ENCODE measurements around the gene MYRIP.

The MYRIP gene

DNA sequence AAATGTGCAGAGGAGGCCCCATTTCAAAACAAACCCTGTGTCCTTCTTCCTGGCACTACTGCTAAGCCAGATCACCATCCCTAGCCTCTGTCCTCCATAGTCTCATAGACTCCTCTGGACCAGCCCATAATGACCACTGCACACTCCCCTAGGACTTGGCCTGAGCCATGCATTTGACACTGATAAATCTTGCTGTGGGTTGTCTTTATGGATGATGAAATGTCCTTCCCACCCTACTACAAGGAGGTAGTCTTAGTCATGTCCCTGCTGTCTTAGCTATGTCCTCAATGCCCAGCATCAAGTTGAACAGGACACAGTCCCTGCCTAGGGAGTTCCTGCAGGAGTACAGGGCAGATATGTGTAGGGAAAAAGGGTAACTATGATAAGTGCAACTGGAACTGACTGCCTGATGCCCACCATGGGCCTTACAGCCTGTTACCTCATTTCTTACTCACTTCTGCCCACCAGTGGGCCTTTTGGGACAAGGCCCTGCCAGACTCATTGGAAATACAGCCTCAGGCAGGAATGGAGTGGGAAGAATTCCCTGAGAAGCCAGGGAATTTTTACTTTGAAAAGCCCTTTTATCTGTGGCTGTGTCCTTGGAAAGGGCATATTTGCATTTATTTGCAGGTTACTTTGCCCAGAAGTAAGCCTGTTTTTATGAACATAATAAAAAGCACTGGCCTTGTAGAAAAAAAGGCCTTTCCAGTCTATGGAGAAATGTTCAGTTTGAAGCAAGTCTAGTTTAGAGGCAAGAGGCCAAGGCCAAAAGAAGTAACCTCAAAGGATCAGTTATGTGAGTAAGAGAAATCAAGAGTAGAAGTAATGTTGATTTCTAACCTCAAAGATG is 300.5 kb downstream of the MYRIP start:
- Histone ChIP-seq H3K36me3 (replicated peaks in 1 of 2; ENCODE audit: control insufficient read depth in 2 of 2, insufficient read depth in 2 of 2, low read length in 2 of 2) (no peaks in the 10 kb centered on the region), H3K18ac (ENCODE audit: low read length) (no peak overlapping the region), H3K23ac (ENCODE audit: low read depth, low read length, poor library complexity) (no peak overlapping the region), H2BK120ac (ENCODE audit: low read depth, low read length) (no peak overlapping the region), H3K27ac (replicated peaks; ENCODE audit: low read length) (no peak overlapping the region), H2BK12ac (ENCODE audit: low read length) (no peak overlapping the region), H3K27me3 (ENCODE audit: control insufficient read depth in 3 of 3, insufficient read depth in 3 of 3, low read depth in 1 of 3, low read length in 3 of 3) (no peaks in the 10 kb centered on the region), H3K4me1 (ENCODE audit: control insufficient read depth in 2 of 2, insufficient read depth in 1 of 2, low read depth in 1 of 2, low read length in 2 of 2) (peaks cover 0 to 1% of the 10 kb centered on the region in 2 donors), H3K4ac (ENCODE audit: low read length) (no peak overlapping the region), H2BK5ac (ENCODE audit: low read length) (no peak overlapping the region), H4K8ac (ENCODE audit: low read depth, low read length) (no peak overlapping the region), H3K79me1 (ENCODE audit: low read depth, low read length) (no peaks in the 10 kb centered on the region), H3K9me3 (replicated peaks in 1 of 2; ENCODE audit: control insufficient read depth in 2 of 2, insufficient read depth in 1 of 2, low read depth in 1 of 2, low read length in 2 of 2) (no peaks in the 10 kb centered on the region), H3K9ac (ENCODE audit: low read depth, low read length, poor library complexity) (no peak overlapping the region), H3K14ac (ENCODE audit: low read length) (no peak overlapping the region), H2BK15ac (ENCODE audit: low read length) (no peak overlapping the region), H2AFZ (ENCODE audit: low read length) (no peak overlapping the region), H3K4me2 (ENCODE audit: insufficient read depth, low read length, poor library complexity, severe bottlenecking) (no peak overlapping the region), H4K91ac (ENCODE audit: low read depth, low read length, poor library complexity) (no peak overlapping the region), H2AK5ac (ENCODE audit: low read depth, low read length) (no peak overlapping the region), H3K4me3 (ENCODE audit: low read length in 2 of 2) (no peak overlapping the region)
- peak; percentile 27 for DNase-seq (ENCODE audit: low spot score)

DNA sequence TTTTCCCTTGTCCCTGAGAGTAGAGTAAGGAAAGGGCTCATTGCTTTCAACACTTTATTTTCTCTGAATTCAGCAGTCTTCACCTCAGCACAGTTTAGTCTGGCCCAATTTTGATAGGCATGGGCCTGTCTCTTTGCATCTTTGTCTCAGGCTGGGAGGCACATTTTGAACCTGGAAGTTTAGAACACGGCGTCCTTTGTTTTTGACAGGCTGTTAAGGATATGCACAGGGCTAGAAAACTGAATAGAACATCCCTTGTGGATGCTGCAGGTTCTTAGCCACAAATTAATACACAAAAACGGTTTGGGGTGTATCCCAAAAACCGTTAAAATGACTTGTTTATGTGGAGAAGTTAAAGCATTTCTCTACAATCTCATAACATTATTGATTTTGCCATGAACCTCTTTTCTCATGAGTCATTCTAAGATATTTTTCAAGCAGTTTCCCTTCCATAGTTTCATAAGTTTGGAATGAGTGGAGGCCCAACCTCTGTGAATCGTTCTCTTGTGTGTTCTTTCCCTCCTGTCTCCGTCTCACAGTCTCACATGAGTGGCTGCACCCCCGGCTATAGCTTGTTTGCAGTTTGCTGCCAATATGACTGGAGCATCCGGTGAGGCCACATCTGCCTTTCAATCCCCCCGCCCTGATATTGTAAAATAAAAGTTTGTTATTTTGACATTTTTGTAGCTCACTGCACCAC is 307.2 kb downstream of the MYRIP start:
- H2BK15ac ChIP-seq (ENCODE audit: low read length), result no peak overlapping the region
- H3K27ac ChIP-seq (replicated peaks; ENCODE audit: low read length), result no peak overlapping the region
- no peak overlapping the region for H3K4me2 ChIP-seq (ENCODE audit: insufficient read depth, low read length, poor library complexity, severe bottlenecking)
- H3K79me1 ChIP-seq (ENCODE audit: low read depth, low read length), result no peaks in the 10 kb centered on the region
- H2BK120ac ChIP-seq (ENCODE audit: low read depth, low read length), result no peak overlapping the region
- H3K18ac ChIP-seq (ENCODE audit: low read length), result no peak overlapping the region
- peaks cover 0 to 12% of the 10 kb centered on the region in 2 donors for H3K4me1 ChIP-seq (ENCODE audit: control insufficient read depth in 2 of 2, insufficient read depth in 1 of 2, low read depth in 1 of 2, low read length in 2 of 2)
- H2BK5ac ChIP-seq (ENCODE audit: low read length), result no peak overlapping the region
- no peak overlapping the region for H3K4me3 ChIP-seq (ENCODE audit: low read length in 2 of 2)
- no peak overlapping the region for H2BK12ac ChIP-seq (ENCODE audit: low read length)
- H2AK5ac ChIP-seq (ENCODE audit: low read depth, low read length), result no peak overlapping the region
- no CpG with 5 or more reads among the region's 9 CpGs for WGBS, 2 donors (ENCODE audit: extremely low coverage in 2 of 2, insufficient read length in 2 of 2, insufficient replicate concordance in 1 of 2)
- no peak overlapping the region for H3K23ac ChIP-seq (ENCODE audit: low read depth, low read length, poor library complexity)
- no peak overlapping the region for H3K9ac ChIP-seq (ENCODE audit: low read depth, low read length, poor library complexity)
- no peaks in the 10 kb centered on the region for H3K36me3 ChIP-seq (replicated peaks in 1 of 2; ENCODE audit: control insufficient read depth in 2 of 2, insufficient read depth in 2 of 2, low read length in 2 of 2)
- H3K14ac ChIP-seq (ENCODE audit: low read length), result no peak overlapping the region
- H3K27me3 ChIP-seq (ENCODE audit: control insufficient read depth in 3 of 3, insufficient read depth in 3 of 3, low read depth in 1 of 3, low read length in 3 of 3), result no peaks in the 10 kb centered on the region
- no peaks in the 10 kb centered on the region for H3K9me3 ChIP-seq (replicated peaks in 1 of 2; ENCODE audit: control insufficient read depth in 2 of 2, insufficient read depth in 1 of 2, low read depth in 1 of 2, low read length in 2 of 2)
- no peak overlapping the region for H4K8ac ChIP-seq (ENCODE audit: low read depth, low read length)
- H4K91ac ChIP-seq (ENCODE audit: low read depth, low read length, poor library complexity), result no peak overlapping the region
- DNase-seq (ENCODE audit: low spot score), result no peak
- no peak overlapping the region for H2AFZ ChIP-seq (ENCODE audit: low read length)
- H3K4ac ChIP-seq (ENCODE audit: low read length), result no peak overlapping the region

DNA sequence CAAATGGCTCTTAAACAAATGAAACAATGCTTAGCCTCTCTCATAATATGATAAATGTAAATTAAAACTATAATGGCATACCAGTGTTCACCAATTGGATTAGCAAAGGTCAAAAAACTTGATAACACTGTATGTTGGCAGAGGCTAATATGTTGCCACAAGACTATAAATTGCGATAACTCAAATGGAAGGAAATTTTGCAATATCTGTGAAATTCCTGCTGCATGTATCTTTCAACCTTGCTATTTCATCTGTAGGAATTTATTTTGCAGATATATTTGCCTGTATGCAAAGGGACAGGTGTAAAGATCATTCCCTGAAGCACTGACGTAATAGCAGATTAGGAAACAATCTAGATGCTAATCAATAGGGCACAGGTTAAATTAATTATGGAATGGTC is 308.7 kb downstream of the MYRIP start:
- H2BK120ac ChIP-seq (ENCODE audit: low read depth, low read length), result no peak overlapping the region
- H3K4me3 ChIP-seq (ENCODE audit: low read length in 2 of 2), result no peak overlapping the region
- no peaks in the 10 kb centered on the region for H3K79me1 ChIP-seq (ENCODE audit: low read depth, low read length)
- no peak overlapping the region for H3K14ac ChIP-seq (ENCODE audit: low read length)
- DNase-seq (ENCODE audit: low spot score), result no peak
- no peak overlapping the region for H3K4ac ChIP-seq (ENCODE audit: low read length)
- H2BK15ac ChIP-seq (ENCODE audit: low read length), result no peak overlapping the region
- H3K27me3 ChIP-seq (ENCODE audit: control insufficient read depth in 3 of 3, insufficient read depth in 3 of 3, low read depth in 1 of 3, low read length in 3 of 3), result no peaks in the 10 kb centered on the region
- peaks cover 0 to 12% of the 10 kb centered on the region in 2 donors for H3K4me1 ChIP-seq (ENCODE audit: control insufficient read depth in 2 of 2, insufficient read depth in 1 of 2, low read depth in 1 of 2, low read length in 2 of 2)
- no peak overlapping the region for H2AFZ ChIP-seq (ENCODE audit: low read length)
- no peaks in the 10 kb centered on the region for H3K36me3 ChIP-seq (replicated peaks in 1 of 2; ENCODE audit: control insufficient read depth in 2 of 2, insufficient read depth in 2 of 2, low read length in 2 of 2)
- no peak overlapping the region for H3K9ac ChIP-seq (ENCODE audit: low read depth, low read length, poor library complexity)
- H3K4me2 ChIP-seq (ENCODE audit: insufficient read depth, low read length, poor library complexity, severe bottlenecking), result no peak overlapping the region
- H4K8ac ChIP-seq (ENCODE audit: low read depth, low read length), result no peak overlapping the region
- H3K18ac ChIP-seq (ENCODE audit: low read length), result no peak overlapping the region
- H3K23ac ChIP-seq (ENCODE audit: low read depth, low read length, poor library complexity), result no peak overlapping the region
- no peak overlapping the region for H3K27ac ChIP-seq (replicated peaks; ENCODE audit: low read length)
- H3K9me3 ChIP-seq (replicated peaks in 1 of 2; ENCODE audit: control insufficient read depth in 2 of 2, insufficient read depth in 1 of 2, low read depth in 1 of 2, low read length in 2 of 2), result no peaks in the 10 kb centered on the region
- H2BK5ac ChIP-seq (ENCODE audit: low read length), result no peak overlapping the region
- H4K91ac ChIP-seq (ENCODE audit: low read depth, low read length, poor library complexity), result no peak overlapping the region
- no CpG with 5 or more reads among the region's 2 CpGs for WGBS, 2 donors (ENCODE audit: extremely low coverage in 2 of 2, insufficient read length in 2 of 2, insufficient replicate concordance in 1 of 2)
- H2AK5ac ChIP-seq (ENCODE audit: low read depth, low read length), result no peak overlapping the region
- no peak overlapping the region for H2BK12ac ChIP-seq (ENCODE audit: low read length)

- Histone ChIP-seq H3K23ac (ENCODE audit: low read depth, low read length, poor library complexity) (no peak overlapping the region), H2AFZ (ENCODE audit: low read length) (no peak overlapping the region), H3K9ac (ENCODE audit: low read depth, low read length, poor library complexity) (no peak overlapping the region), H3K18ac (ENCODE audit: low read length) (no peak overlapping the region), H3K4me3 (ENCODE audit: low read length in 2 of 2) (no peak overlapping the region), H3K27me3 (ENCODE audit: control insufficient read depth in 3 of 3, insufficient read depth in 3 of 3, low read depth in 1 of 3, low read length in 3 of 3) (no peaks in the 10 kb centered on the region), H3K27ac (replicated peaks; ENCODE audit: low read length) (no peak overlapping the region), H3K9me3 (replicated peaks in 1 of 2; ENCODE audit: control insufficient read depth in 2 of 2, insufficient read depth in 1 of 2, low read depth in 1 of 2, low read length in 2 of 2) (no peaks in the 10 kb centered on the region), H2AK5ac (ENCODE audit: low read depth, low read length) (no peak overlapping the region), H2BK12ac (ENCODE audit: low read length) (no peak overlapping the region), H4K8ac (ENCODE audit: low read depth, low read length) (no peak overlapping the region), H4K91ac (ENCODE audit: low read depth, low read length, poor library complexity) (no peak overlapping the region), H3K36me3 (replicated peaks in 1 of 2; ENCODE audit: control insufficient read depth in 2 of 2, insufficient read depth in 2 of 2, low read length in 2 of 2) (no peaks in the 10 kb centered on the region), H3K4me2 (ENCODE audit: insufficient read depth, low read length, poor library complexity, severe bottlenecking) (no peak overlapping the region), H2BK5ac (ENCODE audit: low read length) (no peak overlapping the region), H3K4me1 (ENCODE audit: control insufficient read depth in 2 of 2, insufficient read depth in 1 of 2, low read depth in 1 of 2, low read length in 2 of 2) (peaks cover 0 to 12% of the 10 kb centered on the region in 2 donors), H3K4ac (ENCODE audit: low read length) (no peak overlapping the region), H3K79me1 (ENCODE audit: low read depth, low read length) (no peaks in the 10 kb centered on the region), H3K14ac (ENCODE audit: low read length) (no peak overlapping the region), H2BK15ac (ENCODE audit: low read length) (no peak overlapping the region), H2BK120ac (ENCODE audit: low read depth, low read length) (no peak overlapping the region)
- DNase-seq (ENCODE audit: low spot score), result no peak
- WGBS, 2 donors (ENCODE audit: extremely low coverage in 2 of 2, insufficient read length in 2 of 2, insufficient replicate concordance in 1 of 2), result no CpG with 5 or more reads among the region's 3 CpGs
These were observed 310.8 kb downstream of the MYRIP start for GRCh38 chr3:40120067-40120692.
